ENCODE measurements around the gene ZNF20. TPM values are rescaled to one million over a fixed set of nuclear protein-coding genes. Genes with fewer than 3 reads are reported as not detected.

The ZNF20 gene
- total and polyA plus RNA-seq, 8 donors, result 1.3 to 5.0 (median 2.6) TPM; not detected in 1

GRCh38 chr19:12126707-12127106 lies 13.4 kb downstream of the ZNF20 start:
- intact Hi-C loops (cut with DNase I; ENCODE audit: low total_unique reads), result no loop called here
- 14 to 35% (median 27%) methylated on average over 2 of the region's 2 CpGs for WGBS, 5 donors
- H3K27me3 ChIP-seq, result no peaks in the 10 kb centered on the region
- no peak for TF ChIP-seq POLR2AphosphoS5 (IDR thresholded peaks at IDR 0.05)
- TF ChIP-seq CTCF (IDR thresholded peaks at IDR 0.05), result peak in 5 of 7 experiments; percentile 12 to 35 (median 30)
- H3K36me3 ChIP-seq, result peaks cover 0 to 13% (median under 1%) of the 10 kb centered on the region in 4 donors
- H3K4me3 ChIP-seq, result no peak overlapping the region
- peak in 1 of 2 donors; percentile 16 for DNase-seq
- H3K4me1 ChIP-seq, result no peaks in the 10 kb centered on the region
- H3K9me3 ChIP-seq, result peaks cover 0 to 27% (median 13%) of the 10 kb centered on the region in 4 donors
- no peak overlapping the region for H3K27ac ChIP-seq

DNA sequence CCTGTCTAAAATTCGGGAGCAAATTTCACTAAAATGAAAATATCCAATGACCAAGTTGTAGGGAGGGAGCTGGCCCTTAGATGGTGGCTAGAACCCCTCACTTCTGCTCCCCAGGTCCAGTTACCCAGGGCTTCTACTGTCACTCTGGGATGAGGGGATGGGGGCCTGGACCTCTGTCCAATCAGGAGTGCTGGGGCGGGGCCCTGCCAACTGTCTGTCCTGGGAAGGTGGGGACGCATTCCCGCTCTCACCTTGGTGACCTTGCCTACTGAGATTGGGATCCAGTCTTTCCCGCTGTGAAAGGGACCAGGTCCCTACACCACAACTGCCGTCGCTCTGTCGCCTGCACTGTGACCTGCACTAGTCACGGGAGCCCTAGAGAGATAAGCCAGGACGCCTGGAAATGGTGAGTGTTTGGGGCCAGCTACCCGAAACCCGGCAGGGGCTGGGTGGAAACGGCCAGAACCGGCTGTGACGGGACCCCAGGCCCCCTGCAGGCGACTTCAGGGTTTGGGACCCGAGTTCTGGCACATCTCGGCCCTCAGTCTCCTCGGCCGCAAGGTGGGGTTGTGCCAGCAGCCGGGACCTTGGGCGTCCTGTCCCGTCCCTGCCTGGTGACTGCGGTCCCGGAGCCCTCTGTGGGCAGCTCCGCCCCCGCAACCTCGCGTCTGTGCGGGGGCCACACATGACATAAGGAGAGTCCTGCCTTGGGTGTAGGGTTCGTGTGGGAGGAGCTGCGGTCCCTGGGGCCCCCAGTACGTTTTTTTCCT lies 22.8 kb downstream of the ZNF20 start:
- no peak for TF ChIP-seq POLR2AphosphoS5 (IDR thresholded peaks at IDR 0.05)
- Histone ChIP-seq H3K4me1 (no peaks in the 10 kb centered on the region), H3K9me3 (peaks cover 0 to 30% (median 15%) of the 10 kb centered on the region in 4 donors), H3K36me3 (peaks cover 0 to 16% (median 11%) of the 10 kb centered on the region in 4 donors), H3K27me3 (no peaks in the 10 kb centered on the region), H3K4me3 (no peak overlapping the region), H3K27ac (no peak overlapping the region)
- intact Hi-C loops (cut with DNase I; ENCODE audit: low total_unique reads), result no loop called here
- WGBS, 5 donors, result 63 to 85% (median 73%) methylated on average over 2 to 33 of the region's 33 CpGs
- DNase-seq, result no peak

DNA sequence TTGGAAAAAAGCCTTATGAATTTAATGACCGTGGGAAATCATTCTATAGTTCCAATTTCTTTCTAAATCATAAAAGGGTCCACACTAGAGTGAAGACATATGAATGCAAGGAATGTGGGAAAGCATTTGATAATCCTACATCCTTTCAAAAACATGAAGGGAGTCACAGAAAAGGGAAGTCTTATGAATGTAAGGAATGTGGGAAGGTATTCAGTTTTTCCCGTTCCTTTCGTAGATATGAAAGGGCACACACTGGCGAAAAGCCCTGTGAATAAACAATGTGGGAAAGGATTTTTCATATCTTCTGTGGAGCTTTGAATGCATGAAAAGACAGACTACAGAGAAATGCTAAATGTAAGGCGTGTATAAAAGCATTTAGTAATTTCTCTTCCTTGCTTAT lies 27.0 kb downstream of the ZNF20 start:
- intact Hi-C loops (cut with DNase I; ENCODE audit: low total_unique reads), result no loop called here
- no peaks in the 10 kb centered on the region for H3K27me3 ChIP-seq
- peaks cover 0 to 65% (median 37%) of the 10 kb centered on the region in 4 donors for H3K9me3 ChIP-seq
- TF ChIP-seq POLR2A (IDR thresholded peaks at IDR 0.05), result no peak
- no peak for TF ChIP-seq POLR2AphosphoS5 (IDR thresholded peaks at IDR 0.05)
- no peak for TF ChIP-seq EP300 (IDR thresholded peaks at IDR 0.05)
- no peak for TF ChIP-seq CTCF (IDR thresholded peaks at IDR 0.05)
- no peaks in the 10 kb centered on the region for H3K4me1 ChIP-seq
- no peak overlapping the region for H3K4me3 ChIP-seq
- no peak for DNase-seq
- 81 to 93% (median 91%) methylated on average over 5 of the region's 5 CpGs for WGBS, 5 donors
- no peak overlapping the region for H3K27ac ChIP-seq
- H3K36me3 ChIP-seq, result peaks cover 8 to 43% (median 33%) of the 10 kb centered on the region in 4 donors

DNA sequence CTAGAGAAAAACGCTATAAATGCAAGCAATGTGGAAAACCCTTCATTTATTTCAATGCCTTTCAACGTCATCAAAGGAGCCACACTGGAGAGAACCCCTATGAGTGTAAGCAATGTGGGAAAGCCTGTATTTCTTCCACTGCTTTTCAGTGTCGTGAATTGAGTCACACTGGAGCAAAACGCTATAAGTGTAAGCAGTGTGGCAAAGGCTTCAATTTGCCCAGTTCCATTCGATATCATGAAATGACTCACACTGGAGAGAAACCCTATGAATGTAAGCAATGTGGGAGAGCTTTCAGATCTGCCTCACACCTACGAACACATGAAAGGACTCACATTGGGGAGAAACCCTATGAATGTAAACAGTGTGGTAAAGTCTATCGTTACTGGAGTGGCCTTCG lies 27.4 kb downstream of the ZNF20 start:
- intact Hi-C loops (cut with DNase I; ENCODE audit: low total_unique reads), result no loop called here
- Histone ChIP-seq H3K27ac (no peak overlapping the region), H3K36me3 (peaks cover 8 to 43% (median 33%) of the 10 kb centered on the region in 4 donors), H3K9me3 (peaks cover 0 to 68% (median 38%) of the 10 kb centered on the region in 4 donors), H3K27me3 (no peaks in the 10 kb centered on the region), H3K4me1 (no peaks in the 10 kb centered on the region), H3K4me3 (no peak overlapping the region)
- WGBS, 5 donors, result 84 to 93% (median 89%) methylated on average over 8 of the region's 8 CpGs
- DNase-seq, result no peak
- TF ChIP-seq EP300 (IDR thresholded peaks at IDR 0.05) (no peak), POLR2A (IDR thresholded peaks at IDR 0.05) (no peak), CTCF (IDR thresholded peaks at IDR 0.05) (no peak), POLR2AphosphoS5 (IDR thresholded peaks at IDR 0.05) (no peak)

Measured in stomach (tissue), 9 donors.